IMR-90 (cell line): Measurements from ENCODE around the gene NOS2.

Experiments used
- CEBPB ChIP-seq: IDR thresholded peaks from 2 replicates; pipeline ENCODE4 v1.6.1; 2012; ENCODE audit warnings: low read depth, low read length, improper control_type of control experiment
- ELK1 ChIP-seq: fragments of 150-350 bp; IDR thresholded peaks from 2 replicates; pipeline ENCODE4 v1.6.1; 2016; ENCODE audit warnings: low read depth, mild to moderate bottlenecking, low read length, moderate library complexity, borderline replicate concordance
- FOS ChIP-seq: fragments of 150-350 bp; IDR thresholded peaks from 2 replicates; pipeline ENCODE4 v1.6.1; 2016; ENCODE audit warnings: low read depth, low read length
- MXI1 ChIP-seq: IDR thresholded peaks from 2 replicates; pipeline ENCODE4 v1.6.1; 2012; ENCODE audit warnings: low read depth, mild to moderate bottlenecking, low read length, moderate library complexity, borderline replicate concordance
- POLR2A ChIP-seq: IDR thresholded peaks from 2 replicates; pipeline ENCODE4 v1.6.1; 2012; ENCODE audit warnings: mild to moderate bottlenecking, low read depth, low read length
- RAD21 ChIP-seq: IDR thresholded peaks from 2 replicates; pipeline ENCODE4 v1.6.1; 2012; ENCODE audit warnings: low read length, improper control_type of control experiment
- RCOR1 ChIP-seq: IDR thresholded peaks from 2 replicates; pipeline ENCODE4 v1.6.1; 2012; ENCODE audit warnings: mild to moderate bottlenecking, low read length, improper control_type of control experiment; ENCODE audit not compliant: insufficient replicate concordance
- SMC3 ChIP-seq: fragments of 150-350 bp; IDR thresholded peaks from 2 replicates; pipeline ENCODE4 v1.6.1; 2016; ENCODE audit warnings: low read depth, mild to moderate bottlenecking, antibody characterized with exemption, low read length, moderate library complexity
- TF ChIP-seq, protein P1 (sequence below): conservative IDR thresholded peaks from 2 replicates; pipeline ENCODE4 v1.5.1; 2012; ENCODE audit warnings: mild to moderate bottlenecking, low read depth, low read length, improper control_type of control experiment
- TF ChIP-seq, protein P2 (sequence below): fragments of 150-350 bp; IDR thresholded peaks from 2 replicates; pipeline ENCODE4 v1.6.1; 2017; ENCODE audit warnings: mild to moderate bottlenecking, antibody characterized with exemption, low read length, low read depth

DNA sequence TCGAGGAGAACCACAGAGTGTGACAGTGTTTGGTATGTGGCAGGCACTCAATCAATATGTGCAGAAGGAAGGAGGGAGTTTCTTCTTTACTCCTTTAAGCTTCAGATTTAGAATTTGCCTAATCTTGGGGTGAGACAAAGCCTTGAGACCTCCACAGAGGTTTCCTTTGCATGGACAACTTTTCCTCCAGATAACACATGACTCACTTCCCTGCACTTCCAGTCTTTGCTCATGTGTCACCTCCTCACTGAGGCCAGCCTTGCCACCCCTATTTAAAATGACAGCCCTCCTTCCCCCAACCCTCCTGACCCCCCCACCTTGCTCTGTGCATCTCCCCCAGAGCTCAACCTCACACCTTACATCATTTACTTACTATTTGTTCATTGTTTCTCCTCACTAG is 17.4 kb upstream of the NOS2 start:
- TF ChIP-seq CEBPB: no peak
- TF ChIP-seq RAD21: no peak
- TF ChIP-seq, protein P1, sequence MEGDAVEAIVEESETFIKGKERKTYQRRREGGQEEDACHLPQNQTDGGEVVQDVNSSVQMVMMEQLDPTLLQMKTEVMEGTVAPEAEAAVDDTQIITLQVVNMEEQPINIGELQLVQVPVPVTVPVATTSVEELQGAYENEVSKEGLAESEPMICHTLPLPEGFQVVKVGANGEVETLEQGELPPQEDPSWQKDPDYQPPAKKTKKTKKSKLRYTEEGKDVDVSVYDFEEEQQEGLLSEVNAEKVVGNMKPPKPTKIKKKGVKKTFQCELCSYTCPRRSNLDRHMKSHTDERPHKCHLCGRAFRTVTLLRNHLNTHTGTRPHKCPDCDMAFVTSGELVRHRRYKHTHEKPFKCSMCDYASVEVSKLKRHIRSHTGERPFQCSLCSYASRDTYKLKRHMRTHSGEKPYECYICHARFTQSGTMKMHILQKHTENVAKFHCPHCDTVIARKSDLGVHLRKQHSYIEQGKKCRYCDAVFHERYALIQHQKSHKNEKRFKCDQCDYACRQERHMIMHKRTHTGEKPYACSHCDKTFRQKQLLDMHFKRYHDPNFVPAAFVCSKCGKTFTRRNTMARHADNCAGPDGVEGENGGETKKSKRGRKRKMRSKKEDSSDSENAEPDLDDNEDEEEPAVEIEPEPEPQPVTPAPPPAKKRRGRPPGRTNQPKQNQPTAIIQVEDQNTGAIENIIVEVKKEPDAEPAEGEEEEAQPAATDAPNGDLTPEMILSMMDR: no peak
- TF ChIP-seq MXI1: no peak
- TF ChIP-seq POLR2A: no peak
- TF ChIP-seq, protein P2, sequence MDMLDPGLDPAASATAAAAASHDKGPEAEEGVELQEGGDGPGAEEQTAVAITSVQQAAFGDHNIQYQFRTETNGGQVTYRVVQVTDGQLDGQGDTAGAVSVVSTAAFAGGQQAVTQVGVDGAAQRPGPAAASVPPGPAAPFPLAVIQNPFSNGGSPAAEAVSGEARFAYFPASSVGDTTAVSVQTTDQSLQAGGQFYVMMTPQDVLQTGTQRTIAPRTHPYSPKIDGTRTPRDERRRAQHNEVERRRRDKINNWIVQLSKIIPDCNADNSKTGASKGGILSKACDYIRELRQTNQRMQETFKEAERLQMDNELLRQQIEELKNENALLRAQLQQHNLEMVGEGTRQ: no peak
- TF ChIP-seq RCOR1: no peak
- TF ChIP-seq ELK1: no peak
- no peak for TF ChIP-seq FOS
- no peak for TF ChIP-seq SMC3
